HepG2 (cell line): ENCODE results near the gene COL25A1. TPM values are rescaled to one million over a fixed set of nuclear protein-coding genes. Genes with fewer than 3 reads are reported as not detected.
A peak's percentile ranks its signal among the peaks of the same experiment; 100 is the strongest.

ENCODE experiments used
- ATAC-seq: fragments of 200-7000 bp; cut with Tn5 transposase; 3 replicates; pipeline ENCODE4 v1.9.1; 2020; ENCODE audit warnings: mild to moderate bottlenecking, moderate library complexity
- BruUV-seq: library from RNA; stranded (reverse); fragments of 400-500 nt; replicated peaks from 2 replicates; lab custom pipeline; 2021; lab: Mats Ljungman, UMichigan
- CTCF ChIA-PET: fragments of 300-600 bp; formaldehyde crosslinking; extraction: SDS; loops from one replicate; lab custom pipeline; 2021; ENCODE audit warnings: low total read pairs, inconsistent platforms, low intra/inter-chr PET ratio; lab: Yijun Ruan, JAX
- POLR2A ChIA-PET: fragments of 350-600 bp; sonication (Branson Sonifier 250); formaldehyde crosslinking; loops from one replicate; lab custom pipeline; 2020; ENCODE audit warnings: antibody characterized with exemption, inconsistent platforms; lab: Yijun Ruan, JAX
- DNase-seq: peaks from one replicate; pipeline ENCODE4 v3.0.0-alpha.2; 2015; ENCODE audit warnings: low spot score
- FAIRE-seq: peaks from 3 replicates; lab custom pipeline; 2011; peaks lifted over from hg19 to GRCh38; lab: Jason Lieb, UNC
- H2AFZ ChIP-seq: one replicate; pipeline ENCODE4 v1.6.1; 2011; ENCODE audit warnings: low read length, inconsistent platforms
- H3K27ac ChIP-seq: fragments of 300-600 bp; 3 replicates; pipeline ENCODE4 v1.8.0; 2011; ENCODE audit warnings: mixed run types, mild to moderate bottlenecking, mixed read lengths, low read length, inconsistent platforms; ENCODE audit not compliant: insufficient read depth; ENCODE audit errors: extremely low read length
- H3K27me3 ChIP-seq, 2 experiments: fragments of 200-600 bp in 1 of 2; 2 replicates in 1 of 2; 3 replicates in 1 of 2; pipeline versions ENCODE4 v1.6.0 to v1.8.0; 2011; ENCODE audit warnings: low read length in 2 of 2, mild to moderate bottlenecking in 2 of 2, moderate library complexity in 2 of 2, inconsistent platforms in 1 of 2; ENCODE audit not compliant: insufficient read depth in 2 of 2, control insufficient read depth in 1 of 2
- H3K36me3 ChIP-seq, 2 experiments: fragments of 200-600 bp in 1 of 2; replicated peaks in 1 of 2; 2 replicates in 1 of 2; 3 replicates in 1 of 2; pipeline versions ENCODE4 v1.5.1 to v1.8.0; 2011; ENCODE audit warnings: low read length in 2 of 2, inconsistent platforms in 1 of 2; ENCODE audit not compliant: insufficient read depth in 2 of 2, control insufficient read depth in 1 of 2
- H3K4me1 ChIP-seq: 2 replicates; pipeline ENCODE4 v1.5.1; 2012; ENCODE audit warnings: low read length, inconsistent platforms; ENCODE audit not compliant: insufficient read depth
- H3K4me2 ChIP-seq: 2 replicates; pipeline ENCODE4 v1.6.0; 2011; ENCODE audit warnings: low read depth, low read length, inconsistent platforms
- H3K4me3 ChIP-seq, 3 experiments: fragments of 200-600 bp in 1 of 3; sonication (generic), shearing (Covaris generic) in 1 of 3; replicated peaks in 1 of 3; 2 replicates each; pipeline ENCODE4 v1.5.1; 2011 to 2016; ENCODE audit warnings: low read length in 3 of 3, inconsistent platforms in 2 of 3, low read depth in 2 of 3, mild to moderate bottlenecking in 2 of 3, control low read depth in 1 of 3, mixed read lengths in 1 of 3; ENCODE audit not compliant: insufficient read depth in 1 of 3
- H3K79me2 ChIP-seq: one replicate; pipeline ENCODE4 v1.6.1; 2011; ENCODE audit warnings: low read length, inconsistent platforms; ENCODE audit not compliant: insufficient read depth
- H3K9ac ChIP-seq: 2 replicates; pipeline ENCODE4 v1.6.0; 2011; ENCODE audit warnings: mild to moderate bottlenecking, low read depth, low read length, inconsistent platforms; ENCODE audit not compliant: insufficient read depth
- H3K9me3 ChIP-seq: 2 replicates; pipeline ENCODE4 v1.5.1; 2012; ENCODE audit warnings: mild to moderate bottlenecking, low read length
- H4K20me1 ChIP-seq: 2 replicates; pipeline ENCODE4 v1.6.0; 2011; ENCODE audit warnings: inconsistent platforms, mild to moderate bottlenecking, low read length, moderate library complexity; ENCODE audit not compliant: insufficient read depth
- ARNT ChIP-seq: fragments of 450-650 bp; IDR thresholded peaks from 2 replicates; pipeline ENCODE4 v1.6.1; 2017
- EEA1 ChIP-seq: sonication (generic); formaldehyde crosslinking; IDR thresholded peaks from 2 replicates; pipeline ENCODE4 v1.5.1; 2020; ENCODE audit warnings: mild to moderate bottlenecking, missing genetic modification reagents, borderline replicate concordance
- MAFK ChIP-seq, 2 experiments: IDR thresholded peaks in 1 of 2; conservative IDR thresholded peaks in 1 of 2; 2 replicates each; pipeline ENCODE4 v1.6.1; 2011; ENCODE audit warnings: improper control_type of control experiment in 2 of 2, low read length in 2 of 2
- SNAPC2 ChIP-seq: sonication (generic); formaldehyde crosslinking; IDR thresholded peaks from 2 replicates; pipeline ENCODE4 v1.8.1; 2022; ENCODE audit warnings: mild to moderate bottlenecking, missing genetic modification reagents
- ZNF556 ChIP-seq: sonication (generic); formaldehyde crosslinking; IDR thresholded peaks from 2 replicates; pipeline ENCODE4 v1.4.0; 2020; ENCODE audit warnings: mild to moderate bottlenecking, missing genetic modification reagents, borderline replicate concordance
- ZNF660 ChIP-seq: sonication (generic); formaldehyde crosslinking; IDR thresholded peaks from 2 replicates; pipeline ENCODE4 v1.5.1; 2020; ENCODE audit warnings: mild to moderate bottlenecking, low read depth, missing genetic modification reagents, borderline replicate concordance
- WGBS: methylation state at CpG from one replicate; pipeline ENCODE4 v1.1.6; 2017; ENCODE audit warnings: low lambda C conversion rate; 5-methylcytosine and 5-hydroxymethylcytosine counted together
- in situ Hi-C: cut with HindIII; loops from 2 replicates; pipeline ENCODE4 v1.10.0; 2017; ENCODE audit warnings: low pct_unique_long_range_greater_than_20kb; ENCODE audit not compliant: extremely low pct_ligation_motif_present
- intact Hi-C: fragments of 100-400 bp; cut with micrococcal nuclease; formaldehyde crosslinking; loops from one replicate; pipeline ENCODE4 v1.10.0; 2022; ENCODE audit not compliant: unreplicated experiment
- polyA plus RNA-seq, 8 experiments: library from polyadenylated mRNA; depleted of rRNA in 3 of 8; stranded (reverse) in 7 of 8; unstranded in 1 of 8; fragments of >200 nt; fragmentation: Illumina TruSeq in 4 of 8; extraction: Trizol in 4 of 8; gene quantifications; 2 replicates each; pipeline versions ENCODE4 v1.2.1 to v1.2.3, GENCODE V29; 2011 to 2016; ENCODE audit warnings: low read depth in 4 of 8, missing spikeins in 1 of 8, mixed read lengths in 1 of 8; ENCODE audit not compliant: insufficient read depth in 1 of 8
- total RNA-seq, 5 experiments: library from RNA; depleted of rRNA; stranded (reverse); fragments of >200 nt; fragmentation: Illumina TruSeq; extraction: Trizol; gene quantifications; 2 replicates each; pipeline ENCODE4 v1.2.3, GENCODE V29; 2016; ENCODE audit warnings: low read depth in 1 of 5
- TF ChIP-seq, protein P1 (sequence below): sonication (generic); formaldehyde crosslinking; IDR thresholded peaks from 2 replicates; pipeline ENCODE4 v1.9.0; 2021; ENCODE audit warnings: mild to moderate bottlenecking, missing genetic modification reagents
- TF ChIP-seq, protein P2 (sequence below): sonication (generic); formaldehyde crosslinking; IDR thresholded peaks from 2 replicates; pipeline ENCODE4 v1.5.1; 2020; ENCODE audit warnings: missing genetic modification reagents, mild to moderate bottlenecking, borderline replicate concordance

COL25A1 gene
- total and polyA plus RNA-seq, 2 of the 13 experiments (the other 11 are each of a cell fraction or from before 2014, with no cell fraction given) = not detected

DNA sequence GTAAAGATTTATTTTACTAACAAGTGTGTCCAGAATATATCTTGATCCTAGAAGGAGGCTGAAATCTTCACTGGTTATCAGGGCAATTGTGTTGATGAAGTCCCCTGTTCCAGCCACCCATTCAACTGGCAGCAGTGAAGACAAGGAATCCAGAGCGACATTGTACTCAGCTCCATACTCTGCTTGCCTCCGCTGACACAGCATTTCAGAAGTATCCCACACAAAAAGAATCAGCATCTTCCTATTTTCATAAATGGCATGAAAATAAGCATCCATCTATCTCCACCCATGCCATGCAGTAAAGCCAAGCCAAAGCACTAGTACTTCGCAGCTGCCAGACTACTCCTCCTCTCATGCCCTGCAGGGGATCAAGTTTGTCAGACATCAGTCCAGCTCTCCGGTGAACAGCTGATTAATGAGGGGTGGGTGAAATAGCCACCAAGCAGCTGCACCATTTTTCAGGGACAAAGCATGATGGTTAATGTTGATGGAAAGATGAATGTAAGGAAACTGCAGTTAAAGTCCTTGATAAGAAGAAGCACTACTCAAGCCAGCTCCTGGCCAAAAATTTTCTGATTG, 54.0 kb downstream of the COL25A1 start:
- H3K79me2 ChIP-seq = no peaks in the 10 kb centered on the region
- no TSS peak for BruUV-seq
- H4K20me1 ChIP-seq = no peaks in the 10 kb centered on the region
- in situ Hi-C loops (no loop called here), intact Hi-C loops (no loop called here)
- DNase-seq (no peak), ATAC-seq (no peak), FAIRE-seq (no peak)
- H3K4me2 ChIP-seq = no peak overlapping the region
- H3K27me3 ChIP-seq = no peaks in the 10 kb centered on the region
- H3K9me3 ChIP-seq = no peaks in the 10 kb centered on the region
- no peaks in the 10 kb centered on the region for H3K36me3 ChIP-seq
- TF ChIP-seq MAFK (conservative IDR thresholded peaks at IDR 0.05 in 1 of 2, IDR thresholded peaks at IDR 0.05 in 1 of 2; ENCODE audit: low read length in 2 of 2) (peak; percentile 8 to 52; a peak in 2 of 4 replicates), ZNF556 (CRISPR knock-in tag) (no peak)
- WGBS = 24% methylated on average over 4 of the region's 4 CpGs
- no peak overlapping the region for H3K27ac ChIP-seq
- no peaks in the 10 kb centered on the region; the same call in 1 of the 2 replicates for H3K4me1 ChIP-seq
- H3K9ac ChIP-seq = no peak overlapping the region
- ChIA-PET POLR2A (no interaction called here), CTCF (no interaction called here)
- H3K4me3 ChIP-seq = no peak overlapping the region
- H2AFZ ChIP-seq = no peak overlapping the region

DNA sequence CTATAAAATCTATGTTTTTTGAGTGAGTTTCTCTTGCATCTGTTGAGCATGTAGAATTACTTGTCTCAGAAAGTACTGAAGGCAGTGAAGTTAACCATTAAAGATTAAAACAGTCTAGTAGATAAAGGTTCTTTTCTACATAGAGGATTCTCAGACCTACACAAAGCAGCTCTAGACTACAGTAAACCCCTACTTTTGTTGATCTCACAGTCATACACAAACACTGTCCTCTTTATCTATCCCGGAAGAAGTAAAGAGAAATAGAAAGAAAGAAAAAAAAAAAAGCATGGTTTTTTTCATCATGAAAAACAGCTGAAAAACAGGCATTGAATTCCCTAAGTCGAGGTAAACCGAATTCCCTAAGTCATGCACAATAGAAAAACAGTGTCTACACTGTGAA, 58.6 kb downstream of the COL25A1 start:
- ATAC-seq (no peak), FAIRE-seq (no peak), DNase-seq (no peak)
- ChIA-PET CTCF (no interaction called here), POLR2A (no interaction called here)
- H3K9ac ChIP-seq = no peak overlapping the region
- H3K27ac ChIP-seq = no peak overlapping the region
- no peak overlapping the region for H3K4me3 ChIP-seq
- H3K4me1 ChIP-seq = no peaks in the 10 kb centered on the region
- WGBS = 0% methylated on average over 3 of the region's 3 CpGs
- intact Hi-C loops (no loop called here), in situ Hi-C loops (no loop called here)
- TF ChIP-seq SNAPC2 (no peak), ZNF660 (no peak), ARNT (no peak), EEA1 (CRISPR knock-in tag) (no peak)
- TF ChIP-seq, protein P1, sequence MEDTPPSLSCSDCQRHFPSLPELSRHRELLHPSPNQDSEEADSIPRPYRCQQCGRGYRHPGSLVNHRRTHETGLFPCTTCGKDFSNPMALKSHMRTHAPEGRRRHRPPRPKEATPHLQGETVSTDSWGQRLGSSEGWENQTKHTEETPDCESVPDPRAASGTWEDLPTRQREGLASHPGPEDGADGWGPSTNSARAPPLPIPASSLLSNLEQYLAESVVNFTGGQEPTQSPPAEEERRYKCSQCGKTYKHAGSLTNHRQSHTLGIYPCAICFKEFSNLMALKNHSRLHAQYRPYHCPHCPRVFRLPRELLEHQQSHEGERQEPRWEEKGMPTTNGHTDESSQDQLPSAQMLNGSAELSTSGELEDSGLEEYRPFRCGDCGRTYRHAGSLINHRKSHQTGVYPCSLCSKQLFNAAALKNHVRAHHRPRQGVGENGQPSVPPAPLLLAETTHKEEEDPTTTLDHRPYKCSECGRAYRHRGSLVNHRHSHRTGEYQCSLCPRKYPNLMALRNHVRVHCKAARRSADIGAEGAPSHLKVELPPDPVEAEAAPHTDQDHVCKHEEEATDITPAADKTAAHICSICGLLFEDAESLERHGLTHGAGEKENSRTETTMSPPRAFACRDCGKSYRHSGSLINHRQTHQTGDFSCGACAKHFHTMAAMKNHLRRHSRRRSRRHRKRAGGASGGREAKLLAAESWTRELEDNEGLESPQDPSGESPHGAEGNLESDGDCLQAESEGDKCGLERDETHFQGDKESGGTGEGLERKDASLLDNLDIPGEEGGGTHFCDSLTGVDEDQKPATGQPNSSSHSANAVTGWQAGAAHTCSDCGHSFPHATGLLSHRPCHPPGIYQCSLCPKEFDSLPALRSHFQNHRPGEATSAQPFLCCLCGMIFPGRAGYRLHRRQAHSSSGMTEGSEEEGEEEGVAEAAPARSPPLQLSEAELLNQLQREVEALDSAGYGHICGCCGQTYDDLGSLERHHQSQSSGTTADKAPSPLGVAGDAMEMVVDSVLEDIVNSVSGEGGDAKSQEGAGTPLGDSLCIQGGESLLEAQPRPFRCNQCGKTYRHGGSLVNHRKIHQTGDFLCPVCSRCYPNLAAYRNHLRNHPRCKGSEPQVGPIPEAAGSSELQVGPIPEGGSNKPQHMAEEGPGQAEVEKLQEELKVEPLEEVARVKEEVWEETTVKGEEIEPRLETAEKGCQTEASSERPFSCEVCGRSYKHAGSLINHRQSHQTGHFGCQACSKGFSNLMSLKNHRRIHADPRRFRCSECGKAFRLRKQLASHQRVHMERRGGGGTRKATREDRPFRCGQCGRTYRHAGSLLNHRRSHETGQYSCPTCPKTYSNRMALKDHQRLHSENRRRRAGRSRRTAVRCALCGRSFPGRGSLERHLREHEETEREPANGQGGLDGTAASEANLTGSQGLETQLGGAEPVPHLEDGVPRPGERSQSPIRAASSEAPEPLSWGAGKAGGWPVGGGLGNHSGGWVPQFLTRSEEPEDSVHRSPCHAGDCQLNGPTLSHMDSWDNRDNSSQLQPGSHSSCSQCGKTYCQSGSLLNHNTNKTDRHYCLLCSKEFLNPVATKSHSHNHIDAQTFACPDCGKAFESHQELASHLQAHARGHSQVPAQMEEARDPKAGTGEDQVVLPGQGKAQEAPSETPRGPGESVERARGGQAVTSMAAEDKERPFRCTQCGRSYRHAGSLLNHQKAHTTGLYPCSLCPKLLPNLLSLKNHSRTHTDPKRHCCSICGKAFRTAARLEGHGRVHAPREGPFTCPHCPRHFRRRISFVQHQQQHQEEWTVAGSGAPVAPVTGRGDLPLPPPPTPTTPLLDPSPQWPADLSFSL (CRISPR knock-in tag) = no peak
- TF ChIP-seq, protein P2, sequence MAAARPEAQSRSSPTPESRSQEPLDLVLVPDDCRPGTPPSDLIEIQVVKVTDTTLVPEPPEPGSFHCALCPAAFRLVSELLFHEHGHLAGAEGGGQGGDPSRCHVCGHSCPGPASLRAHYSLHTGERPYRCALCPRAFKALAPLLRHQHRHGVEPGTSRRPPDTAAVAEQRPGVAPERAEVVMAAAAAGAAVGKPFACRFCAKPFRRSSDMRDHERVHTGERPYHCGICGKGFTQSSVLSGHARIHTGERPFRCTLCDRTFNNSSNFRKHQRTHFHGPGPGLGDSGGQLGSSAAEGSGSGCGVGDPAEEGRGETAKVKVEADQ (CRISPR knock-in tag) = no peak
- H3K27me3 ChIP-seq = no peaks in the 10 kb centered on the region
- no peaks in the 10 kb centered on the region for H3K79me2 ChIP-seq
- no peaks in the 10 kb centered on the region for H4K20me1 ChIP-seq
- no peaks in the 10 kb centered on the region for H3K36me3 ChIP-seq
- BruUV-seq = no TSS peak
- no peaks in the 10 kb centered on the region for H3K9me3 ChIP-seq
- no peak overlapping the region for H3K4me2 ChIP-seq
- no peak overlapping the region for H2AFZ ChIP-seq
